Mucosa of descending colon (tissue), 3 donors: ENCODE measurements around the gene ARHGAP11A. TPM values are rescaled to one million over a fixed set of nuclear protein-coding genes. Genes with fewer than 3 reads are reported as not detected.

ENCODE experiments used
- ATAC-seq: fragments of 200-7000 bp; cut with Tn5 transposase; one replicate; pipeline ENCODE4 v1.9.1; 2020; ENCODE audit warnings: mild to moderate bottlenecking, moderate library complexity
- DNase-seq, 3 donors: peaks; one replicate each; pipeline ENCODE4 v3.0.0-alpha.2; 2020
- H3K36me3 ChIP-seq: fragments of 200-600 bp; one replicate; pipeline ENCODE4 v1.8.0; 2021; ENCODE audit warnings: low read depth, mild to moderate bottlenecking
- H3K4me1 ChIP-seq: fragments of 200-600 bp; one replicate; pipeline ENCODE4 v1.8.0; 2021; ENCODE audit warnings: low read depth, mild to moderate bottlenecking
- H3K4me3 ChIP-seq: fragments of 200-600 bp; one replicate; pipeline ENCODE4 v1.8.0; 2021; ENCODE audit warnings: mild to moderate bottlenecking
- H3K9me3 ChIP-seq: fragments of 200-600 bp; one replicate; pipeline ENCODE4 v1.8.0; 2021; ENCODE audit warnings: mild to moderate bottlenecking
- intact Hi-C, 2 donors: fragments of 100-400 bp; cut with DNase I in 1 of 2; cut with micrococcal nuclease in 1 of 2; formaldehyde crosslinking; loops; one replicate each; pipeline versions ENCODE4 v1.11.0 to v1.11.1; 2022; cut with DNase I, micrococcal nuclease
- total RNA-seq, 3 donors: library from RNA; stranded (reverse); fragmentation: NEBNext Ultra II Directional in 2 of 3; extraction: Animal tissue kit (Norgen Biotek cat#: 25700) in 2 of 3; gene quantifications; one replicate each; pipeline versions ENCODE4 v1.2.1 to v1.2.4, GENCODE V29; 2021 to 2023
- TF ChIP-seq, protein P1 (sequence below): fragments of 200-600 bp; IDR thresholded peaks from one replicate; pipeline ENCODE4 v1.8.0; 2022; ENCODE audit warnings: antibody characterized with exemption, mild to moderate bottlenecking
- donor health status: DM: no; HTN: no; CAD: no; lungs with moderate emphysema.
- donor health status: DM: no; HTN: no; CAD: no.
- donor health status: DM: no; HTN: yes; CAD: no.

ARHGAP11A gene
- total RNA-seq, 3 donors from 2014 or later = 5.6 to 23.8 (median 7.7) TPM

DNA sequence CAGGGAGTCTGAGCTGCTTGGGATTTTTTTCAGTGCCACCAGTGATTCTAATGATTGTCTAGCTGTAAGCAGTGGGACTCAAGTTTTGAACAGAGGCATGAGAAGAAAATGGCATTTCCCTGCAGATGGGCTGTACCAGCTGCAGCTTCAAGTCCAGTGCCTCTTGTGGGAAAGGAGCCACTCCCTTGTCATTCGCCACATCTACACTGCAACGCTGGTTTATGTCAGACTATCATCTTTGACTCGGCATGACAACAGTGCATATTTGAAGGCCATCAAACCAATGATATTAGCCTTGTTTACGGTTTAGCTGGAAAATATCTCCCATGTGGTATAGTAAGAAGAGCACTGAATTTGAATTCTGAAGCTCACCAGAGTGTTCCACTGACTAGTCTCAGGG, 48.4 kb downstream of the ARHGAP11A start:
- ATAC-seq = no peak
- no peak for DNase-seq
- intact Hi-C loops = loop anchor here (5.0 kb wide), 1 partner anchor 334 kb away; no protein-coding TSS in a partner anchor
- H3K4me3 ChIP-seq = no peak overlapping the region
- TF ChIP-seq, protein P1, sequence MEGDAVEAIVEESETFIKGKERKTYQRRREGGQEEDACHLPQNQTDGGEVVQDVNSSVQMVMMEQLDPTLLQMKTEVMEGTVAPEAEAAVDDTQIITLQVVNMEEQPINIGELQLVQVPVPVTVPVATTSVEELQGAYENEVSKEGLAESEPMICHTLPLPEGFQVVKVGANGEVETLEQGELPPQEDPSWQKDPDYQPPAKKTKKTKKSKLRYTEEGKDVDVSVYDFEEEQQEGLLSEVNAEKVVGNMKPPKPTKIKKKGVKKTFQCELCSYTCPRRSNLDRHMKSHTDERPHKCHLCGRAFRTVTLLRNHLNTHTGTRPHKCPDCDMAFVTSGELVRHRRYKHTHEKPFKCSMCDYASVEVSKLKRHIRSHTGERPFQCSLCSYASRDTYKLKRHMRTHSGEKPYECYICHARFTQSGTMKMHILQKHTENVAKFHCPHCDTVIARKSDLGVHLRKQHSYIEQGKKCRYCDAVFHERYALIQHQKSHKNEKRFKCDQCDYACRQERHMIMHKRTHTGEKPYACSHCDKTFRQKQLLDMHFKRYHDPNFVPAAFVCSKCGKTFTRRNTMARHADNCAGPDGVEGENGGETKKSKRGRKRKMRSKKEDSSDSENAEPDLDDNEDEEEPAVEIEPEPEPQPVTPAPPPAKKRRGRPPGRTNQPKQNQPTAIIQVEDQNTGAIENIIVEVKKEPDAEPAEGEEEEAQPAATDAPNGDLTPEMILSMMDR = no peak
- H3K36me3 ChIP-seq = no peaks in the 10 kb centered on the region
- H3K9me3 ChIP-seq = no peaks in the 10 kb centered on the region
- H3K4me1 ChIP-seq = no peaks in the 10 kb centered on the region

DNA sequence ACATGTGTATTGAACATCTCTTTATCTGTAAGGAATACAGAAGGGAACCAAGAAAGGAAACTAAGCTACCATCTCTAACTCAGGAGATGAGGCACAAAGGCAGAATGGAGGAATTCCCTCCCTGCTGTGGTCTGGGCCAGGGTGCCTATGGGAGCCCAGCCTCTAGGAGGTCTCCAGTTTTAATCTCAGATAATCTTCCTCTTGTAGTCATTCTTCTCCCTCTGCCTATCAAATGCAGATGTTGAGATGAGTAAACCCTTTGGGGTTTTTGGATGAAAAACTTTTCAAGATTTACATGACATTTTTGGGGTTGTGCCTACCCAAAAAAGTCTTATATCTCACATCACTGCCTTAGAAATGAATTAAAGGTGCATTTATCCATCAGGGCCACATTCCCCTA, 49.5 kb downstream of the ARHGAP11A start:
- ATAC-seq (no peak), DNase-seq (no peak)
- no peak overlapping the region for H3K4me3 ChIP-seq
- H3K9me3 ChIP-seq = no peaks in the 10 kb centered on the region
- intact Hi-C loops = loop anchor here (5.0 kb wide), 1 partner anchor 333 kb away; no protein-coding TSS in a partner anchor
- TF ChIP-seq, protein P1 = no peak
- H3K36me3 ChIP-seq = no peaks in the 10 kb centered on the region
- H3K4me1 ChIP-seq = no peaks in the 10 kb centered on the region

DNA sequence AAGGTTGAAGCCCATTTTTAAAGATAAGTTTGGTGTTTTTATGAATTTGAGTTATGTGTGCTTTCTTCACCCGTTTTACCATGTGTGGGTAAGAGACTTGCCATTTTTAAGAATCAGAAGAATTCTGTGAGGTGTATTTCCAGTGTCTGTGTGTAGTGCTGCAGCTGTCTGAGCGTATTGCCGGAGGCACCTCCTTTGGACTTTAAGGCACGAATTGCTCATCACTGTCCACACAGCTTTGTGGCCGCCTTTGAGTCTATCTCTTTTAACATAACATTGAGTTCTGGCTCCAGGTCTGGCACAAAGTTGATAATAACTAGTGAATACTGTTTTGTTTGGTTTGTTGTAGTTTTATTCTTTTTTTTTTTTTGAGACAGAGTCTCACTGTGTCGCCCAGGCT, 52.0 kb downstream of the ARHGAP11A start:
- intact Hi-C loops = no loop called here
- Histone ChIP-seq H3K4me1 (no peaks in the 10 kb centered on the region), H3K9me3 (no peaks in the 10 kb centered on the region), H3K4me3 (no peak overlapping the region), H3K36me3 (no peaks in the 10 kb centered on the region)
- TF ChIP-seq, protein P1 = no peak
- DNase-seq (no peak), ATAC-seq (no peak)

DNA sequence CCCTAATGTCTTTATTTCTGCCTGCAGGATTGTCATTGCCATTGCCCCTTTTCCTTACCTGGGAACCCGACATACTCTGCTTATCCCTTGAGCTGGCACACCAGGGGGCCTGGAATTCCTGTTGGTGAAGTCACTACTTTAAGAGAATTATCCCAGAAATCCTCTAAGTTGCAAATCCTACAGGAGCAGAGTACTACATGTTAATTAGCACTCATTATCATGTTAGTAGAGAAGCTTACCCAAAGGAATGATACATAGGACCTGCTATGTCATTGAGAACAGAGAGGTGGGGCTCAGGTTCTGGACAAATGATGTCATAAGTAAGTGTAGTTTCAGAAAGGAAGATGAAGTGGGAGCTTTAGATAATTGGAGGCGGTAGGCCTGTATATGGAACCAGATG, 53.6 kb downstream of the ARHGAP11A start:
- Histone ChIP-seq H3K4me1 (no peaks in the 10 kb centered on the region), H3K36me3 (no peaks in the 10 kb centered on the region), H3K4me3 (no peak overlapping the region), H3K9me3 (no peaks in the 10 kb centered on the region)
- intact Hi-C loops = no loop called here
- TF ChIP-seq, protein P1 = no peak
- ATAC-seq (no peak), DNase-seq (no peak)

DNA sequence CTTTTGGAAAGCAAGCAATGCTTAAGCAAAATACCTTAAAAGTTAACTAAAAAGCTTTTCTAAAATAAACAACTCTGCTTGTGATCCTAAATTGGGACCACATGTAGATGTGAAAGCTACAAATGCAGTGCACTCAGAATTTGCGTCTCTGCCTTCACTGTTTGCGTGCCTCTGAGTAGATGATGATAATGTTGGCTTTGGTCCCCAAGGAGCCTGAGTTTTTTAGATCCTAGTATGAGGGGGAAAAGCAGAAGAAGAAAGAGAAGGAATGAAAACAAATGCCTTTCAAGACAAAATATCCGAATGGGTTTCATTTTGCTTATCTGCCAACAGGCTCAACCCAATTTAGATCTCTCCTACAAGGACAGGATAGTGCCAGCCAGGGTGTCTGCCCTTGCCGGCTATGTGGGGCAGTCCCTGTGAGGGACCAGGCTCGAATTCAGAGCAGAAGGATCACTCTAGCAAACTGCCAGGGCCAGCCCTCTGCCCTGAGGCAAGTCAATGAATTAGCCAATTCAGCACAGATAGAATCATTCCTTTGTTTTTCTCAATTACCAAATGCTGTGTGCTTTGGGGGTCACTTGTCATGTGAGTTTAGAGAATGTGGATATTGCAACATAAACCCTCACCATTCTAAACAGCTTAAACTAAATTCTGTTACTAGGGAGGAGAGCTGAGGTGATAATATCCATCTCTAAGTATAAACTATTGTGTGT, 54.8 kb downstream of the ARHGAP11A start:
- no peak for ATAC-seq
- TF ChIP-seq, protein P1 = no peak
- no peaks in the 10 kb centered on the region for H3K9me3 ChIP-seq
- H3K4me3 ChIP-seq = no peak overlapping the region
- no peaks in the 10 kb centered on the region for H3K36me3 ChIP-seq
- H3K4me1 ChIP-seq = no peaks in the 10 kb centered on the region
- no peak for DNase-seq
- intact Hi-C loops = no loop called here
